GM19452 (cell line): ENCODE measurements around the gene BAIAP2L1.
A peak's percentile ranks its signal among the peaks of the same experiment; 100 is the strongest.

Experiments
- ATAC-seq: cut with Tn5 transposase; IDR thresholded peaks from one replicate; pipeline ENCODE4 v1.9.1; 2021; ENCODE audit not compliant: unreplicated experiment

BAIAP2L1 gene

GRCh38 chr7:98295467-98296192 lies 105.3 kb downstream of the BAIAP2L1 start:
- ATAC-seq, result no peak

DNA sequence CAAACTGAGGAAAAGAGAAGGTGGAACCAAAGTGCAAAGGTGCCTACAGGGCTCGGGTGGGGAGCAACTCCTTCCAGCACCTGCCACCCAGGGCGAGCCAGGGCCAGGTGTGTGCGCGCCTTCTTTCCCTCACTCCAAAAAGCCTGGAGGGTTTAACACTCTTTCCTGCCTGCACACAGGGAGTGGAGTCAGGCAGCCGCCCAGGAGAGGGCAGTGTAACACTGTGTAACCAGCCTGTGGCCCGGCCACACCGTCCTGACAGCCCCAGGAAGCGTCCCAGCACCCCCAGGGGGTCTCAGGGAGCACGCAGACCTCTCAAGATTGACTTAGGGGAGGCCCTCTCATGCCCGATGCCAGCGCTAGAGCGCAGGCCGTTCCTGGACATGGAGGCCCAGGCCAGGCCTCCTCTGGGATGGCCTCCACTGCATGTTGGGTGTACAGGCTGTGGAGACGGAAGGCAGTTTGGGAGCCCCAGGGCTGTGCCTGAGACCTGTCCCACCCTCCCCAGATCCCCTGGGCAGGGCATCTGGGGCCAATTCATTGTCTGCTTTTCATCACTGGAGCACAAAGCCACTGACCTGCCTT lies 106.0 kb downstream of the BAIAP2L1 start:
- peak; percentile 63 for ATAC-seq

DNA sequence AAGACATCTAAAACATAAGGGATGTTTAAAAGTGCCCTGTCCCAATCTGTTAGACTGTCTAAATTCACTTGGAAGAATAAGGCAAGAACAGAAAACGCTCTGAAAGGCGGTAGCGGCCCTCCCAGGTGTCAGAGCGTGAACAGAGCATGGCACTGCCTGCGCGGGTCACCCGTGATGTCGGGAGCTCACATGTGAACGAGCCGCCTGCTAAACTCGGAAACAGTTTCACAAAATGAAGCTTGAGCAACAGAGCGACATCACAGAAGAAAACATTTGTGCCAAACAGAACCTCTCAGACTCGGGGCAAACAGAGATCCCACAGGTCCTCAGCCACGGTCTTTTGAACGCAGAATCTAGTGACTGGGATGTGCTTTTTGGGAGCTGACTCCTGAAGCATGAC lies 106.6 kb downstream of the BAIAP2L1 start:
- no peak for ATAC-seq

- no peak for ATAC-seq
Measured at GRCh38 chr7:98293746-98294145, 107.1 kb downstream of the BAIAP2L1 start.

DNA sequence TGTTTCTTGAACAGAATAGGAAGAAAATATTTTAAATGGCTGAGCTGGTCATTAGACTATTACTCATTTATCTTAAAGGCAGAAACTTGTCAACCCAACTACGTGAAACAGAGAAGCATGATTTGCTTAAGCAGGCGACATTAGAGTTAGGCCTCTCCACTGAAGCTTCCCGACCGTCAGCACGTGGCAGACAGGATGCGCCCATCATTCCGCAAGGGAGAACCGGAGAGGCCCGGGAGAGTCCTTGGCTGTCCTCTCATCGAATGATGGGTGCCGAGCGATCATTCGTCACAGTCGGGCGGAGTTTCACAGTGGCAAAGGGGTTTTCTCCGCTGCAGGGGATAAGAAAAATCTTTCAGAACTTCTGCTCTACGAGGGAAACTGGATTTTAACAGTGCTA lies 107.6 kb downstream of the BAIAP2L1 start:
- no peak for ATAC-seq

GRCh38 chr7:98291717-98292116 lies 109.2 kb downstream of the BAIAP2L1 start:
- ATAC-seq, result no peak

GRCh38 chr7:98289333-98289875 lies 111.5 kb downstream of the BAIAP2L1 start:
- ATAC-seq, result no peak

GRCh38 chr7:98288064-98288823 lies 112.6 kb downstream of the BAIAP2L1 start:
- no peak for ATAC-seq

GRCh38 chr7:98287486-98287959 lies 113.4 kb downstream of the BAIAP2L1 start:
- no peak for ATAC-seq

DNA sequence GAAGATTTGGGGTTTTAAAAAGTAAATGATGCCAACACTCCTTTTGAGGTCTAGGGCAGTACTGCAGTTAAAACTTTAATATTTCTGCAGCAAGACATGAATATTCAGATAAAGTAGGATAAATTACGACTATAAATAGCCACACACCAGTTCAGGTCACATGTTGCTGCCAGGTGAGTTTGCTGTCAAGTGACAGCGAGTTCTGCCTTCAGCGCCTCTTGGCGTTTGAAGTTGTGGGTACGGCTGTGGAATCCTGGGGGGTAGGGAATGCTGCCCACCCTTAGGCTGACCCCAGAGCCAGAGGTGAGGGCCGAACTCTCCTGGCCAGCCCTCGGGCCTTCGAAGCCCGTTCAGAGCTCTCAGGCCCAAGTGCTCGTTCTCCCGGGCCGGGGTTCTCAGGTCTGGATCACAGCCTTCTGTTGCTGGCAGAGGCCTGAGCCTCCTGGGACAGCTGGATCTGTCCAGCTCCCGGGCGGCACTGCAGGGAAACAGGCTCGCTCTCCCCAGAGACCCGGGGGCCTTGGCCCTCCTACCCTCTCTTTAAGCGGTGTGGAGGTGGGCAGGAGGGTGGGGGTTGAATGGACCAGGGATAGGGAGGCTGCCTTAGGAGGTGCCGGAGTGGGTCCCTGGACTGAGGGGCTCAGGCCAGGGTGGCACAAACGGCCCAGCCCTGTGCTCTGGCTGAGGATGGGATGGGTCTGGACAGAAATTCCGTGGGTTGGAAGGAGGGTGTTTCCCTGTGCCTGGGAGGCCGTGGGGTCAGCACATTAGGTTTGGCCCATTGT lies 114.0 kb downstream of the BAIAP2L1 start:
- no peak for ATAC-seq

- no peak for ATAC-seq
Measured at GRCh38 chr7:98286093-98286539, 114.8 kb downstream of the BAIAP2L1 start.

DNA sequence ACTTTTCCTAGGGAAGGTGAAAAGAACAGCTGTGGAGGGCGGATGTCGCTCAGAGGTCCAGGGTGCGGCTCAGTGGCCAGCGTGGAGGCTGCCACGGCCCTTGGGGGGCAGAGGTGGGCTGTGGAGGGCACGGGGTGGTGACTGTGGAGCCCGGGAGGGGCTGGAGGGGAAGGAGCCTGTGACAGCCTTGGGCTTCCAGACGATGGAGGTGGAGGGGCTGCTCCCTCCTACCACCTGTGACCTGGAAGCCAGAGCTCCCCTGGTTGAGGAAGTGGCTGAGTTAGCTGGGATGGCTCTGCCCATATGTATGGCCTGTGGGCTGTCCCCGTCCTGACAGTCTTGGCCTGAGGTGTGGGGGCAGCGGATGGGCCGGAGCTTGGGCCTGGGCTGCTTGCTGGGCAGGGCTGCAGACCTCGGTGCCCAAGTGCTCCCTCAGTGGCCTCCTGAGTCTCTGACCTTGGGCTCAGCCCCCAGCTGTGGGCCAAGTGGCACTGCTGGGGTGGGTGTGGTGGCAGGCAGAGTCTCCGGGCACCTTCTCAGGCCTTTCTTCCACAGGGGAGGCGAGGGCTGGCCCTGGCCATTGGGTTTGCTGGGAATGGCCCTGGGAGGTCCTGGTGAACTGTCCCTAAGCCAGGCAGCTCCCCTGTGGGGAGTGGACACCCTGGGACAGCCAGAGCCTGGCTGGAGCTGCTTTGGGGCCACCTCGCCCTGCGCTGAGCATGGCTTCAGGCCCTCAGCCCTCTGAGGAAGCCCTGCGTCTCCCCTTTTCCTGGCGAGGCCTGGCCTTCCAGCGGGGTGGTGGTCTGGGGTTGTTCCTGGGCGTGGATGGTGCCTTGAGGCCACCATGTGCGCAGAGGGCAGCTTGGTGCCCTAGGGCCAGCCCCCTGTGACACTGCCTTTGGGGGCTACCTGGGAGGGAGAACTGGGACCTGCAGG lies 115.5 kb downstream of the BAIAP2L1 start:
- ATAC-seq, result no peak

DNA sequence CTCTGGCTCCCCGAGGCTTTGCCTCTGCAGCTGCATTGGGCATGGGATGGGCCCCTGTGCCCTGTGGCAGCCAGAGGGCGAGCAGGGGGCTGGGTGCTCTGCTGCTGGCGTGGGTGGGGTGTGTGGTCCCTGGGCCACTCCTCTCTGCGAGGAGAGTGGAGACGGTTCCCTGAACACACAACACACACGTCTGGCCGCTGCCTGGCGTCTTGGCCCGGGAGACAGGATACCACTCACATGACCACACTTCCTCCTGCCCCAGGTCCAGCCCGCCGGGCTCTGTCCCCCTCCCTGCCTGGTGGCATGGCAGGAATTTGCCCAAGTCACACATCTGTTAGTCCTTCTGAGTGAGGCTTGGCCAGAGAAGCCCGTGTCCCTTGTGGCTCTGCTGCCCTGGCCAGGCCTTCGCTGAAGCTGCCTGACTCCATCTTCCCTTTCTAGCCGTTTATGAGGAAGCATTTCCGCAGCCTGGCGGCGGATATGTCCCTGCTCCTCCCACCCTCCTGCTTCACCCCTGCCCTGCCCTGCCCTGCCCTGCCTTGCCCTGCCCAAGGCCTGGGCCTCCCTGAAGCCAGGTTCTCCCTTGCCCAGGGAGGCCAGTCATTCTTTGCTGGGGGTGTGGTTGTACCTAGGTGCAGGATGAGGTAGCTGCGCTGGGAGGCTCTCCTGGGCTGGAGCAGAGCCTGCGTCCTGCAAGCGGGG lies 116.4 kb downstream of the BAIAP2L1 start:
- ATAC-seq, result no peak

GRCh38 chr7:98283887-98284222 lies 117.0 kb downstream of the BAIAP2L1 start:
- no peak for ATAC-seq

DNA sequence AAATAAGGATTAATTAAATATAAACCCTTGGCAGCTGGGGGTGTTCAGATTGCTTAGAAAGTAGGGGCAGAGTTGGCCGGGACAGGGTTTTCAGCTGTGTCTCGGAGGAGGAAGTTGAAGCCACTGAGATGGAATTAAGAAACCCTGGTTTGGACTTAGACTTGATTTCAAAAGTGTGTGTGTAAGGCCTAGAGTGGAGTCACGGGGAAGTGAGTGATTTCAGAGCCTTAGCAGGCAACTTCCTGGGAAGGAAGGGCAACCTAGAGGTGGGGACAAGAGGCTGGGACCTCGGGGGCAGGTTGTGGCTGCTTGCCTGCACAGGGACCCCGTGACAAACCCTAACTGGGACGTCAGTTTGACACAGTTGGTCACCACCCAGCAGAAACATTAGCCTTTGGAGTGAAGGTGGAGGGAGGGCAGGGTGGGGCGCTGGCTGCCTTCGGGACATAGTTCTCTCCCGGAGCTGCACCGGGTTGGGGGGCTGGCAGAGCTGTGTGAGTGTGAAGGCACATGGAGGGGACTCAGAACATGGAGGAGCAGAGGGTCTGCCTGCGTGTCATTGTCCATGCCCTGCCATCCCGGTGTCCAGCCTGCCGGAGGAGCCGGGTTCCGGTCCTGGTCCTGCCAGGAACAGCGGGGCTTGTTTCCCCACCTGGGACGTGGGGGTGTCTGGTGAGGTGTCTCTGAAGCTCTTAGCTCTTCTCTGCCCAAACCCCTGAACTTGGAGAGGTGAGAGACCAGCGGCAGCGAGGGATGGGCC lies 117.6 kb downstream of the BAIAP2L1 start:
- no peak for ATAC-seq

- ATAC-seq, result no peak
Measured at GRCh38 chr7:98282703-98283102, 118.2 kb downstream of the BAIAP2L1 start.

DNA sequence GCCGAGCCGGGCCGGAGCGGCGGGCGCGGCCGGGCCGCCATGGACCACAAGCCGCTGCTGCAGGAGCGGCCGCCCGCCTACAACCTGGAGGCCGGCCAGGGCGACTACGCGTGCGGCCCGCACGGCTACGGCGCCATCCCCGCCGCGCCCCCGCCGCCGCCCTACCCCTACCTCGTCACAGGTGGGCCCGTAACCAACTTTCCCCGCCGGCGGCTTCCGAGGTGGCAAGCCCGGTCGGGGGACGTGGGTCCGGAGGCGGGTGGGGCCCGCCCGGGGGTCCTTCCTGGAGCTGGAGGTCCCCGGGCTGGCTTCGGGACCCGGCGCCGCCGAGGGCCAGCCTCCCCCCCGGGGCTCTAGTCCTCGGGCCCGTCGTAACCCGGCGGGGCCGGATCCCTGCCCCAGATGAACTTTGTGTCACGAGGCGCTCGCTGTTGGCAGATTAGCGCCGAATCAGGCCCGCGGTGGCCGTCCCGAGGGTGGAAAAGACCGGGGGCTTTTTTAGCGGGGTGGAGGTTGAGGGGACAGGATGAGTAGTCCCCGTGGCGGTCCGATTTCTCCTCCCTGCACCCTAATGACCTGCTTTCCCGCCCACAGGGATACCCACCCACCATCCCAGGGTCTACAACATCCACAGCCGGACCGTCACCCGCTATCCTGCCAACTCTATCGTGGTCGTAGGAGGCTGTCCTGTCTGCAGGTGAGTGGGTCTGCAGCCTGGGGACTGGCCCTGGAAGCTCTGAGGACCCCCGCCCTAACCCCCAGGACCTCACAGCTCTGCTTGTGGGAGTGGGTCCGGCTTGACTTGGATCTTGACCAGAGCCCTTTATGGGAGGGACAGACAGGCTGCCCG lies 118.9 kb downstream of the BAIAP2L1 start:
- ATAC-seq, result peak; percentile 36
